ENCODE data around the gene SDK1.

SDK1 gene

DNA sequence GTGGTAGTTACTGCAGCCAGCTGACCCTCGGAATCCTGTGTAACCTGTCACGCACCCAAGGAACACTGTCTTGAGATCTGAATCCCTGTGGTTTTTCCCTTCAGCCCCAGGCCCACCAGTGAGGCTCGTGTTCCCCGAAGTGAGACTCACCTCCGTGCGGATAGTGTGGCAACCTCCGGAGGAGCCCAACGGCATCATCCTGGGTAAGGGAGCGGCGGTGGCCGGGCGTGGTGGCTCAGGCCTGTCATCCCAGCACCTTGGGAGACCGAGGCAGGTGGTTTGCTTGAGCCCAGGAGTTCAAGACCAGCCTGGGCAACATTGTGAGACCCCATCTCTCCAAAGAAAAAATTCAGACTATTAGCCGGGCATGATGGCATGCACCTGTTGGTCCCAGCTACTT lies 831.2 kb downstream of the SDK1 start:
- H3K4me3 ChIP-seq (ENCODE audit: low read depth, low read length) = no peak overlapping the region
- TF ChIP-seq, protein P1, sequence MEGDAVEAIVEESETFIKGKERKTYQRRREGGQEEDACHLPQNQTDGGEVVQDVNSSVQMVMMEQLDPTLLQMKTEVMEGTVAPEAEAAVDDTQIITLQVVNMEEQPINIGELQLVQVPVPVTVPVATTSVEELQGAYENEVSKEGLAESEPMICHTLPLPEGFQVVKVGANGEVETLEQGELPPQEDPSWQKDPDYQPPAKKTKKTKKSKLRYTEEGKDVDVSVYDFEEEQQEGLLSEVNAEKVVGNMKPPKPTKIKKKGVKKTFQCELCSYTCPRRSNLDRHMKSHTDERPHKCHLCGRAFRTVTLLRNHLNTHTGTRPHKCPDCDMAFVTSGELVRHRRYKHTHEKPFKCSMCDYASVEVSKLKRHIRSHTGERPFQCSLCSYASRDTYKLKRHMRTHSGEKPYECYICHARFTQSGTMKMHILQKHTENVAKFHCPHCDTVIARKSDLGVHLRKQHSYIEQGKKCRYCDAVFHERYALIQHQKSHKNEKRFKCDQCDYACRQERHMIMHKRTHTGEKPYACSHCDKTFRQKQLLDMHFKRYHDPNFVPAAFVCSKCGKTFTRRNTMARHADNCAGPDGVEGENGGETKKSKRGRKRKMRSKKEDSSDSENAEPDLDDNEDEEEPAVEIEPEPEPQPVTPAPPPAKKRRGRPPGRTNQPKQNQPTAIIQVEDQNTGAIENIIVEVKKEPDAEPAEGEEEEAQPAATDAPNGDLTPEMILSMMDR (conservative IDR thresholded peaks at IDR 0.05; ENCODE audit: low read depth, low read length) = no peak
- DNase-seq (ENCODE audit: low read depth) = no peak

DNA sequence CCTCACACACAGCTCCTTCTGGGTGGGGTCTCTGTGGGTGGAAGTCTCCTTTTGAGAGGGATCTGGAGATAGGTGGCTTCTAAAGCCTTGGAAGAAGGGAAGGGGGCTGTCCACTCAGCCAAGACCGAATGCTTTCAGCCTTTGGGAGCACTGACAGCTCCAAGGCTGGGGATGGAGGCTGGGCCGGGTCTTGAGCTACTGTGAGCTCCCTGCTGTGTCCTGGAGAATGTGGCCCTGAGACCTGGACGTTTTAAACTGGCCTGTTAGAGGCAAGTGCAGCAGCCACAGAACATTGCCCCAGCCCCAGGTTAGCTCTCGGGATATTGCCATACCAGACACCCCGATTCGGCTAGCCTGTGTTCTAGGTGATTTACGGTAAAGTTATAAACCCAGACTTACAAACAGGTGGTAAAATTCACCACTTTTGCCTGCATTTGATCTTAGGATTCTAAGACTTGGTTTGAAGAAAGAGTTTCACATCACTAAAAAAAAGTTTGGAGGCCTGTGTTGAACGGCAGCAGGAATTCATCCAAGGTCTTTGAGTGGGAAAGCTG lies 832.5 kb downstream of the SDK1 start:
- no peak for DNase-seq (ENCODE audit: low read depth)
- TF ChIP-seq, protein P1 (conservative IDR thresholded peaks at IDR 0.05; ENCODE audit: low read depth, low read length) = no peak
- no peak overlapping the region for H3K4me3 ChIP-seq (ENCODE audit: low read depth, low read length)

DNA sequence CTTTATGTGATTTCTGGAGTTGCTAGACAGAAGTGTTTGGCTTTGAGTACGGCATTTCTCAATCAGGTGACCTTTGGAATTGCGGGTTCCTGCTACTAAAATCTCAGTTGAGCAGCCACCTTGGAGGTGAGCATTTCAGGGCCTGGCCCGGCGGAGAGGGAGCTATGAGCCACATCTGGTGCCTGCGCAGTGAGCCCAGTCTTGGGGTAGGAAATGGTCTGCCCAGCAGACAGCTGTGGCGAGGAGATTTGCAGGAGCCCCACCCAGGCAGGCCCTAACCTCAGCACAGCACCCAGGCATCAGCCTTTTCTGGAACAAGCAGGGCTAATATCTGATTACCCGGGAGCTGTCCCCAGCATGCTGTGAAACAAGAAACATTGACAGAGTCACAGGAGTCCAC lies 833.2 kb downstream of the SDK1 start:
- no peak for DNase-seq (ENCODE audit: low read depth)
- TF ChIP-seq, protein P1 (conservative IDR thresholded peaks at IDR 0.05; ENCODE audit: low read depth, low read length) = no peak

DNA sequence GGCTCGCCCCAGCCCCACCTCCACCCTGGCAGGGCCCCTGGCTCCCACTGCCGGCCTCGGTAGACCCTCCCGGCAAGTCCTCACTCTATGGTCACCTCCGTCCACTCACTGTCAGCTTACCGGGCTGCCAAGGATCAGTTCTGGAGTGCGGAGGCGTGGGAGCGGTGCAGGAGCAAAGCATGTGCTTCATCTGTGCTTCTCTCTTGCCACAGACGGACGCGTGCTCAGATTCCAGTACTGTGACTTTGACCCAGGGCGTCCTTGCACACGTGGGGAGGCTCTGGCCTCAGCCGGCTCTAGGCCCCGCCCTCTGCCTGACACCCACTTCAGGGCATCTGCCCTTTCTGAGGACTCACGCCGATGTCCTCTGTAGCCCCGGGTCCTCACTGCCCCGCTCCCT lies 833.6 kb downstream of the SDK1 start:
- TF ChIP-seq, protein P1 (conservative IDR thresholded peaks at IDR 0.05; ENCODE audit: low read depth, low read length) = no peak
- H3K4me3 ChIP-seq (ENCODE audit: low read depth, low read length) = no peak overlapping the region
- DNase-seq (ENCODE audit: low read depth) = no peak

More for the DNA sequence above, 833.2 kb downstream of the SDK1 start:
- no peak overlapping the region for H3K4me3 ChIP-seq (ENCODE audit: low read depth, low read length)

DNA sequence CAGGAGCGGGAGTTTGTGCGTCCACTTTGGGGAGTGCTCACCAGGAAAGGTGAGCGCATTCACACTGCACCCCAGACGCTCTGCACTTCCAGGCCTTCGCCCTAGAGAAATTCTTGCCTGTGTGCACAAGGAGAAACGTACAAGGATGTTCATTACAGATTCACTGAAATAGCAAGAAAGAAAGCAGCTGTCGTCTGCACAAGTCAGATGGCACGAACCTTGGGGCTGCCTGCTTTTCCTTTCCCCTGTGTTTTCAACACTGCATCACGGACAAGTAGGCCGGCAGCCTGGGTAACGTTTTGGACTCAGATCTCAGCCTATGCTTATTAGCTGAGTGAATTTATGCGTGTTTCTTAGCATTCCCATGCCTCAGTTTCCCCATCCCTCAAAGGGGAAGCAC lies 834.2 kb downstream of the SDK1 start:
- no peak overlapping the region for H3K4me3 ChIP-seq (ENCODE audit: low read depth, low read length)
- no peak for DNase-seq (ENCODE audit: low read depth)
- TF ChIP-seq, protein P1 (conservative IDR thresholded peaks at IDR 0.05; ENCODE audit: low read depth, low read length) = no peak

DNA sequence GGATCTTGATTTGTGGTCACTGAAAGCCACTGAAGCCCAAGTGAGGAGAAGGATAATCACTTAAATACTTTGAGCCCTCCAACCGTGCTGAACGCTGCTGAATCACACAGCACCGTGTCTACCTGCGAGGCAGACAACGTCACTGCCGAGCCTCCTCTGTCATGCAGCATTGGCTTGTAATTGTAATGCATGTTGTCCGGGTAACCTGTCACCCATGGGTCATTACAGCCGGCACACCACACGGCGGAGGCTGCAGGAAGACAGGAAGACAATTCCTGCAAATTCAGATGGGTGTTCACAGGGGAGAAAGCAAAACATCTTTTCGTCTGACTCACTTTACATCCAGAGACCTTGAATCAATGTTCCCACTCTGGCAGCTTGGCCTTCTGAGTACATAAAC lies 835.0 kb downstream of the SDK1 start:
- DNase-seq (ENCODE audit: low read depth) = no peak
- no peak overlapping the region for H3K4me3 ChIP-seq (ENCODE audit: low read depth, low read length)
- TF ChIP-seq, protein P1 (conservative IDR thresholded peaks at IDR 0.05; ENCODE audit: low read depth, low read length) = no peak

DNA sequence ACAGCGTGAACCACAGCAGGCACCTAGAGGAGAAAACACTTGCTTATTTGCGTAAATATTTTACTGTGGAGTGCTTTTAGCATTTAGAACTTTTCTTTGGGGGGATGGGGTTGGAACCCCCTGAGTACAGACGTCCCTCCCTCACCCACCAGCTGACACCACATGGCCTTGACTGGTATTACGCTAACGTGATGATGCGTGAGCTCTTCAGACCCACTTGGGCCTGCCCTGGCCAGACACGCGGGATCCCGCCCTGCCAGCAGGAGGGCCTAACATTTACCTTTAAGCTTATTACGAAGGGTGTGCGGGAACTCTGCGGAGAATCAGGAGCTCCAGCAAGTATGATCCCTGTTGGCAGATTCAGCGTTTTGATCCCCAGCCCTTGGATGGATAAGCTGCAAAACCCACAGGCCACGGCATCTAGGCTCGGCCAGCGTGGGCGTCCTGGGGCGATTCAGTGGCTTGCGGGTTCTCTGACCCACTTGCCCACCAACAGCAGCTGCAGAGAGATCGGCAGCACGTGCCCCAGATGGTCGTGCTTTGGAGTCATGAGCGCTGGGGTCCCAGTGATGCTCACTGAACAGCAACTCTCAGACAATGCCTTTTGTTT lies 835.6 kb downstream of the SDK1 start:
- no peak for DNase-seq (ENCODE audit: low read depth)
- H3K4me3 ChIP-seq (ENCODE audit: low read depth, low read length) = no peak overlapping the region
- TF ChIP-seq, protein P1 (conservative IDR thresholded peaks at IDR 0.05; ENCODE audit: low read depth, low read length) = no peak

Data from choroid plexus epithelial cell (primary cell).